Measurements from ENCODE around the gene SP100. TPM values are rescaled to one million over a fixed set of nuclear protein-coding genes. Genes with fewer than 3 reads are reported as not detected.

SP100 gene
- total RNA-seq, 6 experiments from 2014 or later: 24.2 to 55.5 (median 46.8) TPM

DNA sequence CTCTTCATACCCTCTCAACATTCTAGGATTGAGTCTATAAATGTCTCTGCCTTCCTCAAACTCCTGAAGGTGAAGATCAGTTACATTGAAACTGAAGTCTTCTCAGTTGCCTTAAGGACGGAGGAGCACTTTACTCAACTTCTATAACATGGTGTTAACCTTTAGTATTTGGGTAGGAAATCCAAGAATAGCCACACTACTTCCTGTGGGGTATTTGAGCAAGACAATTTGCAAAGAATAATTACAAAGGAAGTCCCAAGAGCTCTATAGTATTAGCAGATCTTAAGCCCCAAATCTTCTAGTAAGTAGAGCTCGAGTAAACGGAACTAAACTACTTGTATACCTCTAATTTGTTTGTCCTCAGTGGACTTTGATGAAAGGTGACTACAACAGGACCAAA is 80.9 kb downstream of the SP100 start:
- intact Hi-C loops (cut with DNase I): no loop called here

DNA sequence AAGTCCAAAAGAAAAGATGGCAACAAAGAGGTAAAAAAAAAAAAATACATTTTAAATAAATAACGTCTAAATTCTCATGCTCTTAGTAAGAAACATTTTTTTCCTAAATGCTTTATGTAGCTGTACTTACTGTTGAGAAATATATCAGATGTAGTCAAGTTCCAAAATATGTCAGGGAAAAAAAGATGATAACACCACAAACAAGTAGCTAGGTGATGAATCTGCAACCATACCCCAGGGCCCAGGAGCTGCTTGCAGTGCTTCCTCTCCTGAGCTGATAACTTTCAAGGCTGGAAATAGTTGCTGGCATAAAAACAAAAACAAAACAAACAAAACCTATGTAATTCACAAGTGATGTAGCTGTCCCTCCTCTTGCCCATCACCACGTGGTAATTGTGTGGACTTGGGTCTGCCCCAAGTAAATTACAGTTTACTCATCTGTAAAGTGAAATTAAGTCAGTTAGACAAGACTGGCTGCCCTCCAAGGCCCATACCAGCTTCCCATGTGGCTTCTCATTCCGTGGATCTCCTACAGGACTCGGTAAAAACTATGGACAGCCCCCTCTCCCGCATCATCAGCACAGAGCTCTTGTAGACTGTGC is 82.6 kb downstream of the SP100 start:
- no peak overlapping the region for H3K27ac ChIP-seq
- intact Hi-C loops (cut with DNase I): no loop called here
- H3K36me3 ChIP-seq: peaks cover 0 to 15% (median 6%) of the 10 kb centered on the region in 4 donors
- peaks cover 0 to 24% (median 0%) of the 10 kb centered on the region in 4 donors for H3K4me1 ChIP-seq
- 41% methylated on average over 5 of the region's 5 CpGs for WGBS (ENCODE audit: insufficient coverage, low coverage, low lambda C conversion rate, missing lambda C conversion rate)
- ATAC-seq (peak in 3 of 4 donors; percentile 13 to 59 (median 44)), DNase-seq (peak in 1 of 3 donors; percentile 37)
- TF ChIP-seq, protein P1, sequence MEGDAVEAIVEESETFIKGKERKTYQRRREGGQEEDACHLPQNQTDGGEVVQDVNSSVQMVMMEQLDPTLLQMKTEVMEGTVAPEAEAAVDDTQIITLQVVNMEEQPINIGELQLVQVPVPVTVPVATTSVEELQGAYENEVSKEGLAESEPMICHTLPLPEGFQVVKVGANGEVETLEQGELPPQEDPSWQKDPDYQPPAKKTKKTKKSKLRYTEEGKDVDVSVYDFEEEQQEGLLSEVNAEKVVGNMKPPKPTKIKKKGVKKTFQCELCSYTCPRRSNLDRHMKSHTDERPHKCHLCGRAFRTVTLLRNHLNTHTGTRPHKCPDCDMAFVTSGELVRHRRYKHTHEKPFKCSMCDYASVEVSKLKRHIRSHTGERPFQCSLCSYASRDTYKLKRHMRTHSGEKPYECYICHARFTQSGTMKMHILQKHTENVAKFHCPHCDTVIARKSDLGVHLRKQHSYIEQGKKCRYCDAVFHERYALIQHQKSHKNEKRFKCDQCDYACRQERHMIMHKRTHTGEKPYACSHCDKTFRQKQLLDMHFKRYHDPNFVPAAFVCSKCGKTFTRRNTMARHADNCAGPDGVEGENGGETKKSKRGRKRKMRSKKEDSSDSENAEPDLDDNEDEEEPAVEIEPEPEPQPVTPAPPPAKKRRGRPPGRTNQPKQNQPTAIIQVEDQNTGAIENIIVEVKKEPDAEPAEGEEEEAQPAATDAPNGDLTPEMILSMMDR (IDR thresholded peaks at IDR 0.05): no peak
- TF ChIP-seq POLR2A (IDR thresholded peaks at IDR 0.05): no peak
- H3K4me3 ChIP-seq: no peak overlapping the region
- H3K27me3 ChIP-seq: no peaks in the 10 kb centered on the region
- H3K9me3 ChIP-seq: no peaks in the 10 kb centered on the region

More for the DNA sequence above, 80.9 kb downstream of the SP100 start:
- WGBS (ENCODE audit: insufficient coverage, low coverage, low lambda C conversion rate, missing lambda C conversion rate): 51% methylated on average over 3 of the region's 3 CpGs
- Histone ChIP-seq H3K27me3 (no peaks in the 10 kb centered on the region), H3K27ac (no peak overlapping the region), H3K9me3 (no peaks in the 10 kb centered on the region), H3K4me1 (peaks cover 0 to 7% (median 1%) of the 10 kb centered on the region in 4 donors), H3K4me3 (no peak overlapping the region), H3K36me3 (peaks cover 0 to 15% (median 6%) of the 10 kb centered on the region in 4 donors)
- DNase-seq: no peak
- no peak for ATAC-seq
- TF ChIP-seq, protein P1 (IDR thresholded peaks at IDR 0.05): no peak

DNA sequence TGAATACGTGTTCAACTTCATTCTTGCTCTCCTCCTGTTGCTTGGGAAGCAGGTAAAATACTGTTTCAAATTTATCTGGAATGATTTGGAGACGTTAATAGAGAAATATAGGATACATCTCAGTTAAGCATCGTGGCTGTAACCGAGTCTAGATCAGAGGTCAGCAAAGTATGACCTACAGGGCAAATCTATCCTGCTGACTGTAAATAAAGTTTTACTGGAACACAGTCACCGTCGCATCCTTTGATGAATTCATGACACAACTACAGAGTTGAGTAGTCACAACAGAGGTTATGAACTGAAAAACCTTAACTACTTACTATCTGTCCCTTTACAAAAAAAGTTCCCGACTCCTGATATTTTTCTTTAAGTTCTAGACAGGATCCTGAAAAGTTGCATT is 86.6 kb downstream of the SP100 start:
- Histone ChIP-seq H3K36me3 (peaks cover 0 to 8% (median 3%) of the 10 kb centered on the region in 4 donors), H3K27me3 (no peaks in the 10 kb centered on the region), H3K27ac (peak overlapping the region in 2 of 3 donors; percentile 2 to 74), H3K4me3 (no peak overlapping the region), H3K4me1 (peaks cover 0 to 47% (median 0%) of the 10 kb centered on the region in 4 donors), H3K9me3 (no peaks in the 10 kb centered on the region)
- DNase-seq: no peak
- intact Hi-C loops (cut with DNase I): no loop called here
- peak; percentile 54 to 88 (median 81) for ATAC-seq
- WGBS (ENCODE audit: insufficient coverage, low coverage, low lambda C conversion rate, missing lambda C conversion rate): 51% methylated on average over 7 of the region's 7 CpGs
- TF ChIP-seq, protein P1 (IDR thresholded peaks at IDR 0.05): no peak
- no peak for TF ChIP-seq POLR2A (IDR thresholded peaks at IDR 0.05)

DNA sequence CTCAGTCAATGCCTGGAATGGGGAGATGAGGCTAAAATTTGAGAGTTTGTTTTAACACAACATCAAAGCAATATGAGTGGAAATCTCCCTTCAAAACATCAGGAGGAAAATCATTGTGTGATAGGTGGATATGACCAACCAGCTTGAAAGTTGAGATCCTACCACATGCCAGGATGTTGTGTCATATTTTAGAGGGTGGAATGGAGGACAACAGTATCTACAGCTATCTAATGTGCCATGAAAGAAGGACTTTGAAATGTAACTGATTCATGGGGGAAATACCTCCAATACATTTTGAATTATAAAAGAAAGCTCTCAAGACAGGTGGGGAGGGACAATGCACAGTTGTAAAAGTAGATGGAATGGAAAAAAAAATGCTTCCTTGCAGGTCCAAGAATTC is 87.8 kb downstream of the SP100 start:
- no peak overlapping the region for H3K4me3 ChIP-seq
- no peaks in the 10 kb centered on the region for H3K27me3 ChIP-seq
- peak in 3 of 4 donors; percentile 14 to 61 (median 37) for ATAC-seq
- peak overlapping the region in 1 of 3 donors; percentile 74 for H3K27ac ChIP-seq
- no peak for DNase-seq
- intact Hi-C loops (cut with DNase I): no loop called here
- H3K36me3 ChIP-seq: peaks cover 0 to 6% (median 0%) of the 10 kb centered on the region in 4 donors
- TF ChIP-seq POLR2A (IDR thresholded peaks at IDR 0.05): no peak
- no peaks in the 10 kb centered on the region for H3K9me3 ChIP-seq
- H3K4me1 ChIP-seq: peaks cover 0 to 51% (median 0%) of the 10 kb centered on the region in 4 donors

DNA sequence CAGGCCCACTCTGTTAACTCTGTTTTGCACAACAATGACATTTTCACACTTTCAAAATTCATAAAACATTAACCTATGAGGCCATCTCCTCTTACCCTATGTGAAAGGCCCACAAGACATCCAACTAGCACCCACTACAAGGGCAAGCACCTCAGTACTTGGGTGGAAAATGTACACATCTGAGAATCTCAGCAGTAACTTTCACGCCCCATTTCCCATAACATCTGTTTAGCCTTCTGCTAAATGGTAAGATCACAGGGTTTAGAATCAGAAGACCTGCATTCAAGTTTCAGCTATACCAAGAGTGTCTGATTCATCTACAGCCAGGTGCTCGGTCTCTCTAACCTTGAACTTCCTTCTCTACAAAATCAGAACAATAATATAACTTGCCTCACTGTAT is 89.2 kb downstream of the SP100 start:
- H3K27me3 ChIP-seq: no peaks in the 10 kb centered on the region
- intact Hi-C loops (cut with DNase I): no loop called here
- no peaks in the 10 kb centered on the region for H3K9me3 ChIP-seq
- H3K36me3 ChIP-seq: peaks cover 0 to 6% (median 1%) of the 10 kb centered on the region in 4 donors
- WGBS (ENCODE audit: insufficient coverage, low coverage, low lambda C conversion rate, missing lambda C conversion rate): 100% methylated on average over 2 of the region's 2 CpGs
- TF ChIP-seq POLR2A (IDR thresholded peaks at IDR 0.05): no peak
- TF ChIP-seq, protein P1 (IDR thresholded peaks at IDR 0.05): no peak
- DNase-seq (no peak), ATAC-seq (no peak)
- peaks cover 0 to 54% (median 0%) of the 10 kb centered on the region in 4 donors for H3K4me1 ChIP-seq
- H3K27ac ChIP-seq: peak overlapping the region in 2 of 3 donors; percentile 19 to 31
- no peak overlapping the region for H3K4me3 ChIP-seq

Data from right lobe of liver (tissue), 6 donors.